Endothelial cell of umbilical vein (primary cell): ENCODE data around the gene TRAF3IP1. TPM values are rescaled to one million over a fixed set of nuclear protein-coding genes. Genes with fewer than 3 reads are reported as not detected.

Experiments
- BruUV-seq: library from RNA; stranded (reverse); fragments of 400-500 nt; replicated peaks from 2 replicates; lab custom pipeline; 2021; lab: Mats Ljungman, UMichigan
- CTCF ChIA-PET: fragments of 300-600, 350-600 bp; sonication (Branson Sonifier 250); formaldehyde crosslinking; loops from one replicate; lab custom pipeline; 2021; ENCODE audit warnings: antibody characterized with exemption, inconsistent platforms; lab: Charles Lee
- POLR2A ChIA-PET: fragments of 300-600, 350-600 bp; sonication (Branson Sonifier 250); formaldehyde crosslinking; loops from one replicate; lab custom pipeline; 2021; ENCODE audit warnings: antibody characterized with exemption, inconsistent platforms; lab: Charles Lee
- DNase-seq: peaks from one replicate; pipeline ENCODE4 v3.0.0-alpha.2; 2011; ENCODE audit warnings: low read depth, low spot score
- FAIRE-seq: peaks from 2 replicates; lab custom pipeline; 2011; peaks lifted over from hg19 to GRCh38; lab: Jason Lieb, UNC
- H2AFZ ChIP-seq: 2 replicates; pipeline ENCODE4 v1.6.0; 2012; ENCODE audit warnings: low read depth, low read length, control low read depth, inconsistent platforms
- H3K27ac ChIP-seq: 2 replicates; pipeline ENCODE4 v1.5.1; 2011; ENCODE audit warnings: low read depth, mild to moderate bottlenecking, control low read depth, low read length, moderate library complexity; ENCODE audit not compliant: insufficient read depth
- H3K27me3 ChIP-seq, 2 experiments: 2 replicates each; pipeline versions ENCODE4 v1.6.0 to v1.6.1; 2011; ENCODE audit warnings: low read length in 2 of 2, mixed read lengths in 1 of 2; ENCODE audit not compliant: control insufficient read depth in 2 of 2, insufficient read depth in 2 of 2
- H3K36me3 ChIP-seq, 2 experiments: 2 replicates in 1 of 2; 3 replicates in 1 of 2; pipeline ENCODE4 v1.5.1; 2011; ENCODE audit warnings: low read length in 2 of 2, mild to moderate bottlenecking in 1 of 2, moderate library complexity in 1 of 2; ENCODE audit not compliant: control insufficient read depth in 2 of 2, insufficient read depth in 2 of 2; ENCODE audit errors: extremely low read depth in 1 of 2
- H3K4me1 ChIP-seq: 3 replicates; pipeline ENCODE4 v1.5.1; 2011; ENCODE audit warnings: mild to moderate bottlenecking, low read length; ENCODE audit not compliant: control insufficient read depth, insufficient read depth; ENCODE audit errors: extremely low read depth
- H3K4me2 ChIP-seq: 2 replicates; pipeline ENCODE4 v1.6.1; 2011; ENCODE audit warnings: low read length, control low read depth, mixed read lengths; ENCODE audit not compliant: insufficient read depth
- H3K4me3 ChIP-seq, 3 experiments: fragments of 200-600 bp in 1 of 3; sonication (generic), shearing (Covaris generic) in 1 of 3; replicated peaks in 1 of 3; 2 replicates each; pipeline ENCODE4 v1.5.1; 2011 to 2016; ENCODE audit warnings: control low read depth in 3 of 3, low read length in 3 of 3, mild to moderate bottlenecking in 2 of 3, inconsistent platforms in 1 of 3, low read depth in 1 of 3, moderate library complexity in 1 of 3; ENCODE audit not compliant: insufficient read depth in 1 of 3
- H3K79me2 ChIP-seq: 2 replicates; pipeline ENCODE4 v1.6.0; 2012; ENCODE audit warnings: low read length, inconsistent platforms; ENCODE audit not compliant: control insufficient read depth, insufficient read depth
- H3K9ac ChIP-seq: replicated peaks from 2 replicates; pipeline ENCODE3; 2011; ENCODE audit warnings: low read length, control low read depth; ENCODE audit not compliant: insufficient read depth; ENCODE audit errors: extremely low read depth
- H3K9me1 ChIP-seq: replicated peaks from 3 replicates; pipeline ENCODE4 v1.6.0; 2011; ENCODE audit warnings: mild to moderate bottlenecking, low read length; ENCODE audit not compliant: control insufficient read depth, insufficient read depth; ENCODE audit errors: extremely low read depth
- H3K9me3 ChIP-seq: replicated peaks from 2 replicates; pipeline ENCODE4 v1.5.1; 2012; ENCODE audit warnings: low read length, inconsistent platforms; ENCODE audit not compliant: control insufficient read depth, insufficient read depth
- H4K20me1 ChIP-seq: replicated peaks from 2 replicates; pipeline ENCODE3; 2011; ENCODE audit warnings: mild to moderate bottlenecking, low read length; ENCODE audit not compliant: control insufficient read depth, insufficient read depth; ENCODE audit errors: extremely low read depth
- CTCF ChIP-seq, 2 donors: IDR thresholded peaks; 1 replicate in 1 of 2; 2 replicates in 1 of 2; pipeline ENCODE4 v1.5.1; 2011; ENCODE audit warnings: low read length in 2 of 2, mild to moderate bottlenecking in 2 of 2, moderate library complexity in 2 of 2, control low read depth in 1 of 2, inconsistent platforms in 1 of 2, low read depth in 1 of 2; ENCODE audit not compliant: insufficient read depth in 1 of 2; ENCODE audit errors: extremely low read depth in 1 of 2
- EZH2 ChIP-seq: IDR thresholded peaks from 2 replicates; pipeline ENCODE4 v1.6.1; 2012; ENCODE audit warnings: borderline replicate concordance, low read depth, mild to moderate bottlenecking, moderate library complexity, low read length, inconsistent platforms; ENCODE audit not compliant: severe bottlenecking
- FOS ChIP-seq: IDR thresholded peaks from 2 replicates; pipeline ENCODE4 v1.6.1; 2011; ENCODE audit warnings: mild to moderate bottlenecking, low read length, moderate library complexity, borderline replicate concordance; ENCODE audit not compliant: insufficient read depth
- GATA2 ChIP-seq: IDR thresholded peaks from 2 replicates; pipeline ENCODE4 v1.7.0; 2011; ENCODE audit warnings: low read depth, mild to moderate bottlenecking, moderate library complexity, mixed read lengths, low read length; ENCODE audit not compliant: insufficient read length, insufficient read depth
- JUN ChIP-seq: IDR thresholded peaks from 2 replicates; pipeline ENCODE4 v1.6.1; 2011; ENCODE audit warnings: borderline replicate concordance, low read depth; ENCODE audit not compliant: insufficient read length, insufficient read depth
- MAX ChIP-seq: IDR thresholded peaks from 2 replicates; pipeline ENCODE4 v1.6.1; 2011; ENCODE audit not compliant: insufficient read depth, insufficient read length
- MYC ChIP-seq: IDR thresholded peaks from one replicate; pipeline ENCODE4 v1.6.1; 2011; ENCODE audit warnings: mild to moderate bottlenecking, low read depth, low read length
- POLR2A ChIP-seq: IDR thresholded peaks from 2 replicates; pipeline ENCODE4 v1.6.1; 2012; ENCODE audit warnings: low read depth, mild to moderate bottlenecking, control low read depth, low read length
- POLR2AphosphoS5 ChIP-seq: IDR thresholded peaks from 2 replicates; pipeline ENCODE4 v1.6.1; 2012; ENCODE audit warnings: low read depth, mild to moderate bottlenecking, control low read depth, low read length, moderate library complexity; ENCODE audit not compliant: insufficient read depth
- dilution Hi-C: fragments of 300-500 bp; cut with MboI; formaldehyde crosslinking; loops from one replicate; pipeline ENCODE4 v1.15.0; 2019; ENCODE audit warnings: low sequenced_read_pairs; ENCODE audit not compliant: extremely low pct_ligation_motif_present
- intact Hi-C: fragments of 100-400 bp; cut with micrococcal nuclease; formaldehyde crosslinking; loops from one replicate; pipeline ENCODE4 v1.10.0; 2022
- polyA plus RNA-seq, 4 experiments: library from polyadenylated mRNA; depleted of rRNA in 3 of 4; stranded (reverse) in 3 of 4; unstranded in 1 of 4; fragments of >200 nt; gene quantifications; 2 replicates each; pipeline versions ENCODE4 v1.2.1 to v1.2.3, GENCODE V29; 2011 to 2012; ENCODE audit warnings: missing spikeins in 1 of 4
- total RNA-seq: library from RNA; stranded (reverse); gene quantifications from 2 replicates; pipeline ENCODE4 v1.2.3, GENCODE V29; 2021

The TRAF3IP1 gene
- total and polyA plus RNA-seq, 2 donors (not counting 3 experiments of a cell fraction or from before 2014, with no cell fraction given): 3.4 to 15.9 TPM

- H3K27ac ChIP-seq: no peak overlapping the region
- no peak for FAIRE-seq
- no peak overlapping the region for H3K4me2 ChIP-seq
- no peaks in the 10 kb centered on the region for H3K79me2 ChIP-seq
- no peaks in the 10 kb centered on the region for H3K9me1 ChIP-seq
- ChIA-PET POLR2A (no interaction called here), CTCF (interaction anchor here (1.0 kb wide), 1 partner anchor 470 kb away, joined by 3 read pairs; no protein-coding TSS in a partner anchor)
- no peak overlapping the region for H2AFZ ChIP-seq
- H4K20me1 ChIP-seq: no peaks in the 10 kb centered on the region
- peaks cover 2 to 3% of the 10 kb centered on the region in 2 experiments for H3K27me3 ChIP-seq
- H3K9me3 ChIP-seq: no peaks in the 10 kb centered on the region
- DNase-seq: no peak
- dilution Hi-C loops (no loop called here), intact Hi-C loops (no loop called here)
- no TSS peak for BruUV-seq
- no peak overlapping the region for H3K9ac ChIP-seq
- no peak overlapping the region for H3K4me3 ChIP-seq
- TF ChIP-seq FOS (no peak), GATA2 (no peak), MYC (no peak), EZH2 (no peak), CTCF (IDR thresholded peaks at IDR 0.05; ENCODE audit: extremely low read depth in 1 of 2, insufficient read depth in 1 of 2, low read depth in 1 of 2, low read length in 2 of 2) (no peak), POLR2A (no peak), JUN (no peak), POLR2AphosphoS5 (no peak), MAX (no peak)
- no peaks in the 10 kb centered on the region for H3K36me3 ChIP-seq
- H3K4me1 ChIP-seq: peaks cover 3% of the 10 kb centered on the region
These were observed 5.2 kb upstream of the TRAF3IP1 start for GRCh38 chr2:238315031-238315595.
